Activated T-cell treated with anti-CD3 and anti-CD28 coated beads for 24 hours (primary cell): ENCODE measurements around the gene ADGRG1.

Source experiments
- DNase-seq: peaks from one replicate; pipeline ENCODE4 v3.0.0-alpha.2; 2020; ENCODE audit warnings: low read depth

ADGRG1 gene

GRCh38 chr16:57620335-57621231 is 7.8 kb upstream of the ADGRG1 start:
- no peak for DNase-seq

GRCh38 chr16:57621521-57622271 is 6.7 kb upstream of the ADGRG1 start:
- no peak for DNase-seq

DNA sequence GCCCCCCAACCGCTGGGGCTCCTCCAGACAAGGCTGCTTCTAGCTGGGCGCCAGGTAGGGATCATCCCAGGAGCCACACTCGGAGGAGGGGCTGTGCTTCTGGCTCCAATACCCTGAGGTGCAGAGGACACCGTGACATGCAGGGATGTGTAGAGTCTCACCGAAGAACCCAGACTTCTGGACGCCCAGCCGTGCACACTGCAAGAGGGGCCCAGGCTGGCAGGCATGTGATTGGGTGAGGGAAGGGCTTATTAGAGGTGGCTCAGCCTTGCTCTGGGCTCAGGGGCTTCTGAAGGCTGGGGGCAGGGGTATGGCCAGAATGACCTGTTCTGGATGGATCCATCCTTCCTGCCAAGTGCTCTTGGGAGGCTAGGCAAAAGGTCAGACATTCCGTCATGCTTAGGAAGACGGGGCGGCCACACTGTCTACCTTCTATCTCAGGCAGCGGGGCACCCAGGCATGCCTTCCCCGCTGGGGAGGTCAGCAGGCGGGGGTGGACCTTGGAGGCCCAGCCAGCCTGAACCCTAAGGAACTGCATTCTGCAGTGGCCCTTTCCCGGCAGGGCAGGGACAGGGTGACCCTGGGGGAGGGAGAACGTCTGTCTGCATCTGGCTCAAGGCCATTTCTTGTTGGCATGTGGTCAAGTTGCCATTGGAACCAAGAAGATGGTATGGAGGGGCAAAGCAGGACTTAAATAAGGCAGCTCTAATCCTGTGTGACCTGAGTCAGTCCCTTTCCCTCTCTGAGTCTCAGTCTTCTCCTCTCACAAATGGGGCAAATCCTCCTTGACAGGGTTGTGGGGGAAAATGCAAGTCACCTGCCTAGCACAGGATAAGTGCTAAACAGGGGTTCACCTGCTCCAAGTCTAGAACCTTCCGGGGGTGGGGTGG is 5.8 kb upstream of the ADGRG1 start:
- DNase-seq = no peak

- no peak for DNase-seq
Measured at GRCh38 chr16:57623251-57624043, 5.0 kb upstream of the ADGRG1 start.

DNA sequence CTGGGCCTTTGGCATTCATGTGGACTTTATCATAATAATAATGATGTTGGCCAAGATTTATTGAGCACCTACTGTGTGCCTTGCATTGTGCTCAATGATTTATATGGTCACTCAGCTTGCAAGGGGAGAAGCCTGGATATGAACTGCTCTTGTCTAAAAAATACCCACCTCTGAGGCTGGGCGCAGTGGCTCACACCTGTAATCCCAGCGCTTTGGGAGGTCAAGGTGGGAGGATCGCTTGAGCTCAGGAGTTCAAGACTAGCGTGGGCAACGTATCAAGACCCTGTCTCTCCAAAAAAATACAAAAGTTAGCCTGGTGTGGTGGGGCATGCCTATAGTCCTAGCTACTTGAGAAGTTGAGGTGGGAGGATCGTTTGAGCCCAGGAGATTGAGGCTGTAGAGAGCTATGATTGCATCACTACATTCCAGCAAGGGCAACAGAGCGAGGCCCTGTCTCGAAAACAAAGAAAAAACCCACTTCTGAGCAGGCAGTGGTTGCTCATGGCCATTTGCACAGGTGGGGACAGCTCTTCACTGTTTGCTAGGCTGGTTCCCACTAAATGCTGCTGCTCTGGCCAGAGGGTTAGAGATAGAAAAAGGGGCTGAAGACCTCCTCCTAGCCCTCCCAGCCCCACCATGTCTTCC is 4.3 kb upstream of the ADGRG1 start:
- DNase-seq = no peak

DNA sequence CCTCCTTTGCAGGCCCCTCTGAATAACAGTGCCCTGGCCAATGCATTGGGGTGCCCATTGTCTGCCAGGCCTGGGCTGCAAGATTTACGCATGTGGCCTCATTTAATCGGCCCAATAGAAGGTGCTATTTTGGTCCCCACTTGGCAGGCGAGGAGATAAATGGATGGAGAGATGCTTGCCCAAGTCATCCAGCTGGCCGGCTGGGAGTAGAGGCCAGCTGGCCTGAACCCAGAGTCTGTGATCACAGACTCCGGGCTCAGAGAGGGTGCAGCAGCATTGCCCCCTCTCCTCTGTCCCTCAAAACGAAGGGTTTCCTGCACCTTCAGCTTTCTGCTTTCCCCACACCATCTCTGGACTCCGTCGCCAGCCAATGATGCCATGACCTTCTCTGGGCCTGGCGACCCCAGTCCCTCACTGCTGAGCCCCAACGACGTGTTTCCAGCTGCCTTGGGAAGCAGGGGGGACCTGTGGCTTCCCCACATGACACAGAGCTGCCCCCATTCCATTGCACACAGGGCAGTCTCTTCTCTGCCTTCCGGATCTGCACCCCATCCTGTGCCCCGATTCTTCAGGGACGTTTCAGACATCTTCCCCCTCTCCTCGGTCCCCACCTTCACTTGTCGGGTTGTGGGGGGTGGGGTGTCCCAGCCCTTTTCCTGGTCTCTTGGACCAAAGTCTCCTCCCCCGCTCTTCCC is 3.5 kb upstream of the ADGRG1 start:
- no peak for DNase-seq

DNA sequence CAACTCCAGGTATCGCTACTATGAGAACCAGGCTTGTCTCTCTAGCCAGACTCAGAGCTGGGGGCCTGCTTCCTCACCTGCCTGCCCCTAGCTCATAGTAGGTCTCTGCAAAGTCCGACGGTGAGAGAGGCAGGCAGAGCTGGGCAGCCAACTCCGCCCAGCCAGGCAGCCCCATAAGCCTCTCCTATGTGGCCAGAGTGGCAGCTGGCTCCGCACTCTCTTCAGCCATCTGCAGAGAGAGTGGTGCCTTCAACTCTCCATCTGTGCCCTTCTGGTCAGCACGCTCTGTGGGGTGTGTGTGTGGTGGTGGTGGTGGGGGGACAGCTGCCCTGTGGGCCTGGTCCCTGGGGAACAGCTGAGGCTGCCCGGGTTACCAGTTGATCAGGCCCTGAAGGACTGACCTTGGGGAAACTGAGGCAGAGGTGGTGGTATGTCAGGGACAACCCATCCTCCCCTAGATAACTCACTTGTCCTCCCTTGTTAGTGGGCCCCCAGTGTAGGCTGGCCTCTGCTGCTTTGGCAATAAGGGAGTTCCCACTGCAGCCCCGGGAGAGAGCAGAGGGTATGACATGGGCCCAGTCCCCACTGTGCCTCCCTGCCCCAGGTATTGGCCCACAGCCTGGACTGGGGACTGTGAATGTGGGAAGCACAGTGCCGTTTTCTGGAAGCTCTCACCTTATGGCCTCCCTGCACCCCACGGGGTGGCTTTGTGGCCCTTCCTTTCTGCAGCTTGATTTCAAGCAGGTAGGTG is 1.8 kb upstream of the ADGRG1 start:
- DNase-seq = no peak

GRCh38 chr16:57627184-57627871 is 1.1 kb upstream of the ADGRG1 start:
- DNase-seq = no peak

DNA sequence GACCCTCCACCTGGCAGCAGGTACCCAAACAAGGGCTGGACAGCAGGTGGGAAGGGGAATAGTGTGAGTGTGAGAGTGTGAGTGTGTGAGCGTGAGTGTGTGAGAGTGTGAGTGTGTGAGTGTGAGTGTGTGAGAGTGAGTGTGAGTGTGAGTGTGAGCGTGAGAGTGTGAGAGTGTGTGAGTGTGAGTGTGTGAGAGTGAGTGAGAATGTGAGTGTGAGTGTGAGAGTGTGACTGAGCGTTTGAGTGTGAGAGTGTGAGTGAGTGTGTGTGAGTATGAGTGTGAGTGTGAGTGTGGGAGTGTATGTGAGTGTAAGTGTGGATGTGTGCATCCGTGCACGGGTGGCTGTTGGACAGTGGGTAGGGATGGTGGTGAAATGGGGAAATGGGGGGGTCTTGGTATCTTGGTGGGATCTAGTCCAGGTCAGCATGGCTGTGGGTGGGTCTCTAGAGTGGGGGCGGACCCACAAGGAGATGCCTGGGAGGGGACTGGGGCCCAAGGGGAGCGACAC is 408 bp downstream of the ADGRG1 start:
- no peak for DNase-seq

GRCh38 chr16:57629516-57630406 is 1.3 kb downstream of the ADGRG1 start:
- no peak for DNase-seq

DNA sequence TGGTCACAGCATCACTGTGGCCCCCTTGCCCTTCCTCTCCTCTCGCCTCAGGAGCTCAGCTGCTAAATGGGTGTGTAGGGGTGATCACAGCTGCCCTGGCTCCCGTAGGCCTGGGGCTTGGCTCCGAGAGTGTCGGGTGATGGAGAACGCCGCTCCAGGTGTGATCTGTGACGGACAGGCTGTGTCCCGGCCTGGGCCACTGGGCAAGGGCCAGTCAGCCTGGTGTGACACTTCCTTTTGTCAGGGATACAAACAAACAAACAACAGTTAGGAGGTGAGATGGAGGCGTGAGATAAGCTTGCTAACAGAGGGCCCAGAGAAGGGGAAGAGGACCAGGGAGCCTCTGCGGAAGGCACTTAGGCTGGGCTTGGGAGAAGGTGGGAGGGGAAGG is 2.0 kb downstream of the ADGRG1 start:
- DNase-seq = no peak

GRCh38 chr16:57630931-57631845 is 2.8 kb downstream of the ADGRG1 start:
- DNase-seq = no peak

DNA sequence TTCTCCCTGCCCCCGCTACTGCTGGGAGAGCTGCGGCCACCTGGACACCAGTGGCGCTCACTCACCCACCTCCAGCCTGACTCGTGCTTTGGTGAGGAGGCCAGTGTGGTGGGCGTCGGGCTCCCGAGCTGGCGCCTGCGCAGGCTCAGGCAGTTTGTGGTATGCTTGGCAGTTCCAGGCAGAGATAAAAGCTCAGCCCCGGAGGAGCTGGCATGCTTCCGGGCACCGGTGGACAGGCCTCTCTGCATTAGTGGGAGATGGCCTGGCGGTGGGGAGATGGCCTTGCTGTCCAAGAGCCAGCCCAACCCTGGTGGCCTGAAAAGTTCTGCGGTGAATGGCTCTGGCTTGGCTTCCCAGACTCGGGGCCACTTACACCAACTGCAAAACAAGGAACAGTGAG is 4.1 kb downstream of the ADGRG1 start:
- DNase-seq = no peak

- DNase-seq = no peak
Measured at GRCh38 chr16:57633383-57634064, 5.1 kb downstream of the ADGRG1 start.

DNA sequence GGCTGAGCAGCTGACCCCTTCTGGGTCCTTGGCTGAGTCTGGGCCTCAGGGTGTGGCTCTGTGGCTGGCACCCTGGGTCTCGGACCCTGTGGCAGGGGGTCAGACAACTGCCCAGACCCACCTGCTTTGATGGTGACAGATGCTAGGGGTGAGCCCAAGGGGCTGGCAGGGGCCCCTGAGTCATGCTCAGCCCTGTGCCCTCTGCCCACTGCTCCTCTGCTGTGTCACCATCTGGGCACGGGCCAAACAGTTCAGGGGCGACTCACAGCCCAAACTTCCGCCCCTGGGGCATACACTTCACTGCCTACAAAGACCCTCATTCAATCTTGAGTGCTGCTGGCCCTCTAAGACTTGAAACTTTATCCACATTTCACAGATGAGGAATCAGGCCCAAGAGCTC is 5.7 kb downstream of the ADGRG1 start:
- no peak for DNase-seq
